NCI-H446 treated with DMSO at 0.1 percent for 48 hours (cell line): ENCODE measurements around the gene PTDSS2.
A peak's percentile ranks its signal among the peaks of the same experiment; 100 is the strongest.

Experiments used
- DNase-seq: peaks from one replicate; lab custom pipeline; 2025; lab: John Stamatoyannopoulos, UW

PTDSS2 gene

DNA sequence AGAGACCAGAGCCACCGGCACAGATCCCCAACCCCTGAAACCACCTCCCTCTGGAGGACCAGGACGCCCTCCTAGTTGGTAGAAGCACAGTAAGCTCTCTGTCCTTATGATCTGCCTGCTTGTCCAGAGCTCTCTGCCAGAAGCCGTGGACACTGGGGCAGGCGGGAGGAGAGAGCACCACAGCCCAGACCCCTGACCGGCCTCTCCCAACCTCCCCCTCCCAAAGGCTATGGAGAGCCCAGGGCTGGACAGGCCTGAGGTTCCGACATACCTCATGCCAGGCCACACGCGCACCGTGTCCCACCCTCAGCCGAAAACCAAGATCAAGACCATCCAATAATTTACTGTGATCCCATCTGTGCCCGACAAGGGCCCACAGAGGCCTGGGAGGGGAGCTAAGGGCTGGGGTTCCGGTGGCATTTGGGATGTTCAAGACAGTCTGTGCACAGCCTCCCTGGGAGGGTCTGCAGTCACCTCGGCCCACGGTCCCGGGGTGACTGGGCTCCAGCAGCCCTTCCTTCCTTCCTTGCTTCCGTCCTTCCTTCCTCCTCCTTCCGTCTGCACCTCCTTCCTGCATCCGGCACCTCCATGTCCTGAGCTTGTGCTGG lies 81.9 kb downstream of the PTDSS2 start:
- no peak for DNase-seq

DNA sequence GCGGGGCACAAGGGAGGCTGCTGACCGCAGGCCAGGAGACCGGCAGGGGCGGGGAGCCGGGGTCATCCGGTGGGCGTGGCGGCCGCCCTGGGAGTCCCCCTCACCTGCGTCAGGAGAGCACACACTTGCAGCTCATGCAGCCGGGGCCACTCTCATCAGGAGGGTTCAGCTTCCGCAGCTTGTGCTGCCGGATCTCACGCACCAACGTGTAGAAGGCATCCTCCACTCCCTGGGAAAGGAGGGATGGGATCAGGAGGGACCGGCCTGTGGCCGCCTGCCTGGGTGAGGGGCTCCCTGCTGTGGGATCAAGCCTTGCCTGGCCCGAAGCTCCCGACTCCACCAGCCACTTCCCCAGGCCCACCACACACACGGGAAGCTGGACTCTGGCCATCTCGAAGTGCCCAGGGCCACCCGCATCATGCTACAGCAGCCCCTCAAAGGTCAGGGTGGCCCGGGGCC lies 82.5 kb downstream of the PTDSS2 start:
- no peak for DNase-seq

DNA sequence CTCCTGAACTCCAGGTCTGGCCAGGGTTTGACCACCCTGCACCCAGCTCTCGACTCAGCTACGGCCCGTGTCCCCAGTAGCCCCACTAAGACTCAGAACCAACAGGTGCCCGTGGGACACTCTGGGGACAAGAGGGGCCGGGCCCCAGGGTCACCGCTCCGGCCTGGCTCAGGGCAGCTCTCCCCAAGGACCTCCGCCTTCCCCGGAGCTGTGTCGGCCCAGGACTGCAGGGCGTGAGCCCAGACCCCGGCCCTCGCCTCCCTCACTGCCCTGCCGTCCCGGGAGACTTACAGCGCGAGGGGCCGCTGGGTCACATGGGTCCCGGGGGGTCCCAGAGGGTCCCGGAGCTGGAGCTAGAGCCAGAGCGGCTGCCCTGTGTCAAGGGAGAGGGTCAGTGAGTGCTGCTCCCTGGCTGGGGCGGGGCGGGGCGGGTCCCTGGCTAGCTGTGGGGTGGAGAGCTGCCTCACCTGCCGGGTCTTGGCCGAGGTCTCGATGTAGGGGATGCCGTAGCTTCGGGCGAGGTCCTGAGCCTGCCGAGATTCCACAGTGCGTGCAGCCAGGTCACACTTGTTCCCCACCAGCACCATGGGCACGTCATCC lies 83.0 kb downstream of the PTDSS2 start:
- DNase-seq, result no peak

DNA sequence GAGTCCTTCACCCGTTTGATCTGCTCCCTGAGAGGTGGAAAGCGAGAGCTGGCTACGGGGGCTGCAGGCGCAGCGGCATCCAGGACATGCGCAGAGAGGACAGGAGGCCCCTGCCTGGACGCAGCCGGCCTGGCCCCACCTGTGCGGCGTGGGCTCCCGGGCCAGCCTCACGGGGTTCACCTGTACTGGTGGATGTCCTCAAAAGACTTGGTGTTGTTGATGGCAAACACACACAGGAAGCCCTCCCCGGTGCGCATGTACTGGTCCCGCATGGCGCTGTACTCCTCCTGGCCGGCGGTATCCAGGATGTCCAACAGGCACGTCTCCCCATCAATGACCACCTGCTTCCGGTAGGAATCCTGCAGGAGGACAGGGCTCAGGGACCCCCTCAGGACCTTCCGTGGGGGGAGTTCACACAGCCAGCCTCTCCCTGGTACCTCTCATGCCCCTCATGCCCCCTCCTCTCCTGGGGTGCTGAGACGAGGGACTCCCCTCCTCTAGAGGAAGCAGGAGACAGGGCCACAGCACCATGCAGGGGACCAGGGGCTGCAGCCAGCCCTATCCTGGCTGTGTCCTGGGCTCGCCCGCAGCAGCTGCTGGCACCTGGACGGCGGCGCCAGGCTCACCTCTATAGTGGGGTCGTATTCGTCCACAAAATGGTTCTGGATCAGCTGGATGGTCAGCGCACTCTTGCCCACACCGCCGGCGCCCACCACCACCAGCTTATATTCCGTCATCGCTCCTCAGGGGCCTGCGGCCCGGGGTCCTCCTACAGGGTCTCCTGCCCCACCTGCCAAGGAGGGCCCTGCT lies 83.7 kb downstream of the PTDSS2 start:
- no peak for DNase-seq

DNA sequence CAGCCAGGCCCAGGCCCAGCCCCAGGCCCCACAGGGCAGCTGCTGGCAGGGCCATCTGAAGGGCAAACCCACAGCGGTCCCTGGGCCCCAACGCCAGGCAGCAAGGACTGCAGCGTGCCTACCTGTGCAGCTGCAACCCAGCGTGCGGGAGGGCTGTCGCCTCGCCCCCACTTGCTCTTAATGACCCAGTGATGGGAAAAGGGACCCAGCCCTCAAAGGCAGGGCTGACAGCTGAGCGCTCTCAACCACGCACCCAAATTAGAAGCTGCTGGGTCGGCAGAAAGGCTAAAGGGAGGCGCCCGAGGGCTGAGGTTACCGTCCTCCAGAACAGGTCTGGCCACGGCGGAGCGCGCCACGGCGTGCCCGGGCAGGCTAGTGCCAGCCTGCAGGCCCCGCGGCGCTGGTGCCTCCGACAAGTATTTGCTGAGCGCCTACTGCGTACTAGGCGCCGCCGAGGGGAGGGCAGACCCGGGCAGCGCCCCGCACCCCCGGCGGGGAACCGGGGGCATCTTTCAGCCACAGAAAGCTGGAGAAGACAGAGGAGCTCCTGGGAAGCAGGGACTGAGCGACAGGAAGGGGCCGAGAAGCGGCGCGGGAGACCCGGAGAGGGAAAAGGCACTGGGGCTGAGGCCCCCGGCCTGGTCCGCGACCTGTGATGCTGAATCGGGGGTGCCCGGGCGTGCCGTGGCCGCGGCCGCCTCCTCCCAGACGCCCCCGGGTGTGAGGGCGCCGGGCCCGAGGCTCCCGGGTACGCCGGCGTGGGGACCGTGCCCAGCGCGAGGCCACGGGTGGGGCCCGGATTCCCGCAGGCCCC lies 84.5 kb downstream of the PTDSS2 start:
- no peak for DNase-seq

DNA sequence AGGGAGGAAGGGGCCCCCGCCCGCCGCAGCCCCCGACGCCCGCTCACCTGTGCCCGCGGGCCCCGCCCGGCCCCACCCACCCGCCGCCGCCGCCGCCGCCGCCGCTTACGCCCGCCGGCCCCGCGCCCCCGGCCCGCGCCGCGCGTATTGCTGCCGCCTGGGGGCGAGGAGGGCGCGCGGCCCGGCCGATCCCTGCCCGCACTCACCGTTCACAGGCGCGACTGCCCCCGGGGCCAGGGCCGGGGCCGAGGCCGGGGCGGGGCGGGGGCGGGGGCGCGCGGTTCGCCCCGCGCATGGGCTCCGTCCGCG lies 85.1 kb downstream of the PTDSS2 start:
- DNase-seq, result no peak

DNA sequence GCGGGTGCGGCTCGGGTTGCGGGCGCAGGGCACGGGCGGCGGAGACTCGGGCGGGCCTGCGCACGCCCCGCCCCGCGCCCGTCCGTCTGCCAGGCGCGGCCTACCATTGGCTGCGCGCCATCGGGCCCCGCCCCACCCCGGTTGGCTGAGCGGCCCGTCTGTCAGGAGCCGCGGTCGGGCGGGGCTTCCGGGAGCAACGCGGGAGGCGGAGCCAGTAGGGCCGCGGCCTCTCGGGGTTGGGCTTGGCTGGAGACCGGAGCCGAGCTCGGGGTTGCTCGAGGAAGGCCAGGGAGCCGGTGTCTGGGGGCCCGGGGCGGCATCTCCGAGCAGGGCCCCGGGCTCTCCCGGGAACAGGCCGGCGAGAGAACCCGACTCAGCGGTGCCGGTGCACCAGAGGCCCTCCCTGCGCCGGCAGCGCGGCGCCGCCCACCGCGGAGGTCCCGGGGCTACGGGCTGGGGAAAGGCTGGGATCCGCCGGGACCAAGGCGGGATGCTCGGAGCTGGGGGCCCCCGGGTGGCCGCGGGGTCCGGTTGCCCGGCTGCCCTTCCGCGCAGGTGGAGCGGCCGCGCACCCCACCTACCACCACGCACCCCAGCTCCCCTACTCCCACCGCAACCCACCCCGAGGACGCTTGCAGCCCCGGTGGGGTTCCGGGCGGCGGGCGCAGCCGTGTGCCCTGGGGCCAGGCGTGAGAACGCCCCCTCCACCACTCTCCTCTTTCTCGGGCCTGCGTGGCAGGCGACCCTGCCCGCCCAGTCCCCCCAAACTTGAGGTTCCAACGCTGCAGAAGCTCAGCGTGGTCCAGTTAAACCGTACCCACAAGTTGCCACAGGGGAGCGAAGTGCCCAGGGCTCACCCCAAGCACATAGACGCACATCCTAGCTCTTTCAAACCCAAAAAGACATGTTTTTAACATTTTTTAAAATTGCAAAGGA lies 85.7 kb downstream of the PTDSS2 start, which contains the start of gene HRAS:
TSS of gene HRAS (minus strand) at position 58 of the 936 bp plus-strand sequence.
- peak; percentile 81 for DNase-seq

DNA sequence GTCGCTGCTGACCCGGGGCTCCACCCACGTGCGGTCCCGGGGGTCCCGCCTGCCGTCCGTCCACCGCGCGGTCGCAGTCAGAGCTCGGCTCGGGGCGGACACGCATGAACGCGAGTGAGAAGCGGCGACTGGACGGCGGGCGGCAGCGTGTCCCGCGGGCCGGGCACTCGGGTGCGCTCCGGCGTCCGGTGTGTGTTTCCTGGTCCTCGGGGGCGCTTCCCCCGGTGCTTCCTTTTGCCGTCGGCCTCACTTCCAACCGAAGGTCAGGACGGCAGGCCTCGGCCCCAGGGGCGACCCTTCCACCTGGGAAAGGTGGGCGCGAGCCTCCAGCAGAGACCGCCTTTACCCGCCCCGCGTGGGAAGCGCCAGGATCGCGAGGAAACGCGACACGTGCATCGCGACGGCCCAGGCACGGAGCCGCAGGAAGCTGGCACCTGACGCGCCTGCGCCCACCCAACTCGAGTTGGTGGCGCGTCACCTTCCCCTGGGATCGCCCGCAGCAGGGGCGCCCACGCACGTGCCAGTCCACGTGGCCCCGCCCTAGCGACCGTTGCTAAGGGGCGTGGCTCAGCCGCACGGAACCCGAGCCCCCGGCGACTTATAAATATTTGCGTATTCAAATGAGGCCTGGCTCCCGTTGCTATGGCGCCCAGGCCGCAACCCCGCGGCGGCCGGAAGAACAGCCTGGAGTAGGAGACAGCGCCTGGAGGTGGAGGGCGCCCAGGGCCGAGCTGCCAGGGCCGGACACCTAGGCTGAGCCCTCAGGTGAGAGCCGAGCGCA lies 87.0 kb downstream of the PTDSS2 start, which contains the start of gene LRRC56:
TSS of gene LRRC56 (plus strand) at position 687 of the 781 bp plus-strand sequence. CDS start 3,158 bp downstream, outside the sequence.
- DNase-seq, result no peak

DNA sequence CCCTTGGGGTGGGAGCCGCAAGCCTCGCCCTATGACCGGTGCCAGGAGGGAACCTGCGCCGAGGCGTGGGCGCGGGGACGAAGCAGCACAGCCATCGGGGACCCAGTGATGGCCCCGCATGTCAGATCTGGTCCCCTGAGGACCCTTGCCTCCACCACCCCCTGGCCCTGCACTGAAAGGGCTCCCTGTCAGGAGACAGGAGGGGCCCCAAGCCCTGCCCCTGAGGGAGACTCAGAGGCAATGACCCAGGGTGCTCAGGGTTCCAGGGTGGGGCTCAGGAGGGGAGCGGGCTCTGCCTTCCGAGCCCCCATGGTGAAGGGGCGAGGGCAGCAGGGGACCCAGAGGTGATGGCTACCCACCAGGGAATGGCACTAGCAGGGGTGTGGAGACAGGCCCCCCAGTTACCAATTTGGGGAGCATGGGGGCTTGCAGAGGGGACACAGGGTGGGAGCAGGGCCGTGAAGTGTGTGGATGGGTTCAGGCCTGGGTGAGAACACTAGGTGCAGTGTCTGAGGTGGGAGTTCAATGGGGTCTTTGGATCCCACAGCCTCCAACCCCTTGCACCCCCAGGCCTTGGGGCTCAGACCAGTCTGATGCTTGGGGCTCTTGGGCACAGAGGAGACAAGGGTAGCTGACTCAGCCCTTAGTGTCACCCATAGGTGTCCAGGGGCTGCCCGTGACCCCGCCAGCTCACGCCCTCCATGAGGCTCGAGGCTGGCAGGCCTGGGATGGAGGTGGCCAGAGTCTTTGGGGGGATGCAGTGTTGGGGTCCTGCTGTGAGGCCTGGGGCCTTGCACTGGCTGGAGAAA lies 87.7 kb downstream of the PTDSS2 start:
- no peak for DNase-seq

DNA sequence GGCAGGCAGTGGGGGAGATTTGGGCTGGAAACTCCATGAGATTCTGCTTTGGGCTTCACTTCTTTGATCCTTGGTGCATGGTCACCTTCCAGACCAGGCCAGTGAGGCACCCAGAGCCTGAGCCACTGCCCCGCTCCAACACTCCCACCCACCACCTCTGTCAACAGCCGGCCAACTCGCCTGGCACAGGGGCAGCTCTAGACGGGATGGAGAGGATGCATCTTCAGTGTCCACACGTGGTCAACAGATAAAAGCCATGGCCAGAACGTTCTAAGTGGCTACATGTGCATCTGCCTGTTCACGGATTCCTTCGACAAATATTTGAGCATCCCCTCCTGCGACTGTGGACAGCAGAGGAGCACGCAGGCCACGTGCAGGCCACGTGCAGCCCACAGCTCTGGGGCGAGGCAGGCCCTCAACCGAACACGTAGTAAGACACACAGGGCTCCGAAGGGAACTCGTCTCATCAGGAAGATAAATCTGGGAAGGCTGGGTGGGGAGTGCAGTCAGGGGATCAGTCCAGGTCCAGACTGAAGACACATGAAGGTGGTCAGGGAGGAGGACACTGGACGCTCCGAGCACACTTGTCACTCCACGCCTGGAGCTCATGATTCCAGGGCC lies 88.5 kb downstream of the PTDSS2 start:
- no peak for DNase-seq

DNA sequence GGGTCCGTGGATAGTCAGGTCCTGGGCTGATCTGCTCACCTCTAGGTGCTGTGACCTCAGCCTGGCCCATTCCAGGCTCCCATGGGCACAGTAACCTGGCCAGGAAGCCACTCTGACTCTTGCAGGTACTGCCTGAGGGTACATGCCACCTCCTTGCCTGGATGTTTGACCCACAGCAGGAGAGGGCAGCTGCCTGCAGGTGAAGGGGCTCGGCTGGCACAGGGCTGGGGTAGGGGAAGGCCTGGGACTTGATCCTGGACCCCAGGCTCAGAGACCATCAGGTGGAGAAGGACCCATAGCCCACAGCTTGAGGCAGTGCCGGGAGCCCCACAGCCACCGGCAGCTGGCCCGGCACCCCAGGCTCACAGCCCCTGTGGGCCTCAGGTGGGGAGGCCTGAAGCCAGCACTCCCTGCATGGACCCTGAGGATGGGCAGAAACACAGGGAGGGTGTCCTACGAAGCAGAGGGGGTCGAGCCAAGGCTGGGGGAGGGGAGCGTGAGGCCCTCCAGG lies 89.9 kb downstream of the PTDSS2 start:
- DNase-seq, result no peak
